Measurements from ENCODE around the gene ZNF189.

GRCh38 chr9:101419863-101420262 lies 21.2 kb downstream of the ZNF189 start:
- TF ChIP-seq CTCF (conservative IDR thresholded peaks at IDR 0.05; ENCODE audit: low read depth, low read length) (no peak), CEBPB (IDR thresholded peaks at IDR 0.05; ENCODE audit: low read depth, low read length) (no peak), USF2 (IDR thresholded peaks at IDR 0.05; ENCODE audit: low read depth, low read length) (no peak), POLR2A (IDR thresholded peaks at IDR 0.05; ENCODE audit: low read depth, low read length) (no peak), RFX5 (IDR thresholded peaks at IDR 0.05; ENCODE audit: low read depth, low read length) (no peak), RAD21 (IDR thresholded peaks at IDR 0.05; ENCODE audit: low read length) (no peak), SMC3 (IDR thresholded peaks at IDR 0.05; ENCODE audit: low read depth, low read length) (no peak), BHLHE40 (IDR thresholded peaks at IDR 0.05; ENCODE audit: low read depth, low read length) (no peak), NFE2L2 (IDR thresholded peaks at IDR 0.05; ENCODE audit: low read depth, low read length) (no peak), FOS (IDR thresholded peaks at IDR 0.05; ENCODE audit: low read depth, low read length) (no peak), MAZ (IDR thresholded peaks at IDR 0.05; ENCODE audit: borderline replicate concordance, low read depth, low read length) (no peak)

Data from IMR-90 (cell line).